K562 (cell line): ENCODE measurements around the gene TMEM267. TPM values are rescaled to one million over a fixed set of nuclear protein-coding genes. Genes with fewer than 3 reads are reported as not detected.

Experiments
- CREB1 ChIP-seq, 2 experiments: sonication (generic) in 1 of 2; formaldehyde crosslinking in 1 of 2; IDR thresholded peaks; 2 replicates each; pipeline versions ENCODE4 v1.6.1 to v1.8.0; 2012 to 2022; ENCODE audit warnings: inconsistent platforms in 1 of 2, mild to moderate bottlenecking in 1 of 2, missing genetic modification reagents in 1 of 2, moderate library complexity in 1 of 2
- ELF4 ChIP-seq: fragments of 450-650 bp; formaldehyde crosslinking; IDR thresholded peaks from 2 replicates; pipeline ENCODE4 v1.4.0; 2022; ENCODE audit warnings: missing genetic modification characterization
- FIP1L1 ChIP-seq: fragments of 200-400 bp; formaldehyde crosslinking; IDR thresholded peaks from 2 replicates; pipeline ENCODE4 v1.6.1; 2018; ENCODE audit warnings: mild to moderate bottlenecking, low read depth, low read length; ENCODE audit not compliant: poor library complexity, severe bottlenecking
- FOS ChIP-seq: IDR thresholded peaks from 3 replicates; pipeline ENCODE4 v1.6.1; 2011; ENCODE audit not compliant: insufficient read length; ENCODE audit errors: extremely low read depth
- GATAD2A ChIP-seq: fragments of 450-650 bp; IDR thresholded peaks from 2 replicates; pipeline ENCODE4 v1.6.1; 2017
- GATAD2B ChIP-seq: fragments of 450-650 bp; IDR thresholded peaks from 2 replicates; pipeline ENCODE4 v1.6.1; 2017; ENCODE audit warnings: mild to moderate bottlenecking, borderline replicate concordance
- HDAC2 ChIP-seq: fragments of 450-650 bp; IDR thresholded peaks from 2 replicates; pipeline ENCODE4 v1.6.1; 2016; ENCODE audit warnings: mild to moderate bottlenecking
- JUNB ChIP-seq: fragments of 450-650 bp; formaldehyde crosslinking; conservative IDR thresholded peaks from 2 replicates; pipeline ENCODE4 v1.4.0; 2020; ENCODE audit warnings: mild to moderate bottlenecking
- KDM1A ChIP-seq, 2 experiments: fragments of 450-650 bp; IDR thresholded peaks; 2 replicates each; pipeline ENCODE4 v1.6.1; 2016; ENCODE audit warnings: mild to moderate bottlenecking in 2 of 2
- NBN ChIP-seq: fragments of 450-650 bp; IDR thresholded peaks from 2 replicates; pipeline ENCODE4 v1.6.1; 2016; ENCODE audit warnings: low read depth, mild to moderate bottlenecking
- NCOA6 ChIP-seq: fragments of 450-650 bp; IDR thresholded peaks from 2 replicates; pipeline ENCODE4 v1.6.1; 2017; ENCODE audit warnings: mild to moderate bottlenecking
- NFXL1 ChIP-seq: fragments of 450-650 bp; formaldehyde crosslinking; IDR thresholded peaks from 2 replicates; pipeline ENCODE4 v1.4.0; 2021; ENCODE audit warnings: mild to moderate bottlenecking
- NR2F6 ChIP-seq: fragments of 450-650 bp; formaldehyde crosslinking; IDR thresholded peaks from 2 replicates; pipeline ENCODE4 v1.4.0; 2020; ENCODE audit warnings: mild to moderate bottlenecking
- PHB ChIP-seq: fragments of 250-450 bp; sonication (Bioruptor Pico); IDR thresholded peaks from 2 replicates; pipeline ENCODE4 v1.5.0; 2021
- SMARCA5 ChIP-seq: fragments of 450-650 bp; IDR thresholded peaks from 2 replicates; pipeline ENCODE4 v1.6.1; 2016
- SMC3 ChIP-seq: conservative IDR thresholded peaks from 2 replicates; pipeline ENCODE4 v1.6.1; 2011; ENCODE audit warnings: low read depth, low read length, improper control_type of control experiment; ENCODE audit not compliant: insufficient read depth
- TCF7L2 ChIP-seq: fragments of 150-350 bp; IDR thresholded peaks from 2 replicates; pipeline ENCODE4 v1.6.1; 2016; ENCODE audit warnings: low read depth, mild to moderate bottlenecking, low read length, moderate library complexity
- TEAD2 ChIP-seq: fragments of 450-650 bp; IDR thresholded peaks from 2 replicates; pipeline ENCODE4 v1.6.1; 2016; ENCODE audit warnings: missing genetic modification characterization, control low read depth, missing compliant biosample characterization
- ZFP30 ChIP-seq: fragments of 250-450 bp; sonication (Bioruptor Pico); IDR thresholded peaks from 2 replicates; pipeline ENCODE4 v1.8.0; 2022; ENCODE audit warnings: moderate library complexity, mild to moderate bottlenecking, inconsistent platforms, borderline replicate concordance
- ZNF143 ChIP-seq: sonication (generic); formaldehyde crosslinking; IDR thresholded peaks from 2 replicates; pipeline ENCODE4 v1.9.0; 2022; ENCODE audit warnings: mild to moderate bottlenecking, missing genetic modification reagents
- ZNF253 ChIP-seq: fragments of 250-450 bp; sonication (Bioruptor Pico); conservative IDR thresholded peaks from 2 replicates; pipeline ENCODE4 v1.6.1; 2021; ENCODE audit warnings: mild to moderate bottlenecking
- ZNF3 ChIP-seq: fragments of 250-450 bp; sonication (Bioruptor Pico); IDR thresholded peaks from 2 replicates; pipeline ENCODE4 v1.5.0; 2021; ENCODE audit warnings: mild to moderate bottlenecking, moderate library complexity
- ZNF354B ChIP-seq: fragments of 250-450 bp; sonication (Bioruptor Pico); IDR thresholded peaks from 2 replicates; pipeline ENCODE4 v1.4.0; 2020
- polyA plus RNA-seq, 8 experiments: library from polyadenylated mRNA; depleted of rRNA in 4 of 8; stranded (reverse) in 5 of 8; unstranded in 3 of 8; fragments of >200 nt; fragmentation: Nextera tagmentation in 2 of 8; fragmentation: Illumina TruSeq in 1 of 8; extraction: Ambion mirVana in 2 of 8; extraction: Trizol in 1 of 8; gene quantifications; 2 replicates each; pipeline versions ENCODE4 v1.2.1 to v1.2.3, GENCODE V29; 2011 to 2014; ENCODE audit warnings: inconsistent platforms in 1 of 8, missing spikeins in 1 of 8
- total RNA-seq, 7 experiments: library from RNA; depleted of rRNA in 6 of 7; stranded (reverse); fragments of >200 nt in 6 of 7; fragmentation: Illumina TruSeq in 2 of 7; extraction: Trizol in 2 of 7; gene quantifications; 2 replicates each; pipeline versions ENCODE4 v1.2.1 to v1.2.3, GENCODE V29; 2011 to 2021; ENCODE audit warnings: low replicate concordance in 1 of 7
- TF ChIP-seq, protein P1 (sequence below): sonication (generic); formaldehyde crosslinking; IDR thresholded peaks from 2 replicates; pipeline ENCODE4 v1.8.0; 2022; ENCODE audit warnings: missing genetic modification reagents, mild to moderate bottlenecking, moderate library complexity, borderline replicate concordance
- TF ChIP-seq, protein P2 (sequence below): fragments of 450-650 bp; IDR thresholded peaks from 2 replicates; pipeline ENCODE4 v1.6.1; 2017; ENCODE audit warnings: mild to moderate bottlenecking, moderate library complexity
- TF ChIP-seq, protein P3 (sequence below): fragments of 250-450 bp; sonication (Bioruptor Pico); IDR thresholded peaks from 2 replicates; pipeline ENCODE4 v1.5.0; 2021

TMEM267 gene
- total and polyA plus RNA-seq, 9 of the 15 experiments (the other 6 are each of a cell fraction or from before 2014, with no cell fraction given), result 8.1 to 61.1 (median 17.8) TPM

DNA sequence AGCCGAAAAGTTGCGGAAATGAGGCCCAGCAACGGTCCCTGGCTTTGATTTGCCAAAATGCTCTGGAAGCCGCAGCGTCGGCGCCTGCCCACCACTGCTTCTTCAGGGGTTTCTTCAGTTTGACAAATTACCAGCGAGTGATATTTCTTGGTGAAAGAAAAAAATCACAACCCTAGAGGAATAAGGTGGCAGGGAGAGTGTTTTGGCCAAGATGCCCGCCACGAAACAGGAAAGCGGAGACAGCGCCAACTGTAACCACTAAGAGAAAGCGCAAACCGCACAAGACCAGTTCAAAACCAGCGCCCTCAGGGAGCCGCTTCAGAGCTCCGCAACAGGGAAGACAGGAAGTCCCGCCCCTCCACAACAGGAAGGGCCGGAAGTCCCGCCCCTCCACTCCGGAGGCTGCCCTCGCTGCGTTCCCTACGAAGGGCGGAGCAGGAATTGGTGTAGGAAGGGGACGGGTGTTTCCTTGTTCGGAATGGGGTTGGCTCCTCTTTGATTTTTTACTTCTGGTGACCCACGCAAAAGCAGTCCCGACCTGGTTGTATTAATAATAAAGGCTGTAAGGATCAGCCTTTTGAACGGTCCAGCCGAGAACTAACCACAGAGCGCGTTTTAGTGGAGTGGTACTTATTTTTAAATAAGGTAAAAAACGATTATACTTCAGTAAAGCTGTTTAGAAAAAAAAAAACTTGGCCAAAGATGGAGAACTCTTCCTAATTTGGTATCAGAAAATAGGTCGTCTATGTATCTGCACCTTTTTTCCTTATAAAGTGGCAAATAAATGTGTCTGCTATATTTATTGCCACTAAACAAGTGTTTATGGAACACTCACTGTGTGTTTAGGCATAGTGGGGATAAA is 31.4 kb upstream of the TMEM267 start, which contains the start of gene C5orf34 (continued):
- TF ChIP-seq CREB1 (IDR thresholded peaks at IDR 0.05) (peak; percentile 41), CREB1 (CRISPR knock-in tag; IDR thresholded peaks at IDR 0.05) (no peak), JUNB (CRISPR knock-in tag) (no peak), NCOA6 (no peak), HDAC2 (peak; percentile 68; the same call in 1 of the 2 replicates), GATAD2B (peak; percentile 30; the same call in 1 of the 2 replicates), KDM1A (IDR thresholded peaks at IDR 0.05) (peak; percentile 76 to 88), TEAD2 (tag) (no peak), NR2F6 (CRISPR knock-in tag) (no peak), ZNF3 (CRISPR knock-in tag) (no peak), ELF4 (CRISPR knock-in tag) (0 out of 2 replicates have a peak, but pooled peaks have one; percentile 59), NFXL1 (CRISPR knock-in tag) (no peak), PHB (CRISPR knock-in tag) (no peak), NBN (no peak; the same call in 1 of the 2 replicates), ZNF354B (CRISPR knock-in tag) (no peak), TCF7L2 (no peak), SMARCA5 (no peak), ZNF253 (CRISPR knock-in tag) (no peak), ZFP30 (CRISPR knock-in tag) (no peak), FIP1L1 (no peak), SMC3 (no peak), FOS (no peak), GATAD2A (no peak), ZNF143 (CRISPR knock-in tag) (no peak)
- TF ChIP-seq, protein P1, sequence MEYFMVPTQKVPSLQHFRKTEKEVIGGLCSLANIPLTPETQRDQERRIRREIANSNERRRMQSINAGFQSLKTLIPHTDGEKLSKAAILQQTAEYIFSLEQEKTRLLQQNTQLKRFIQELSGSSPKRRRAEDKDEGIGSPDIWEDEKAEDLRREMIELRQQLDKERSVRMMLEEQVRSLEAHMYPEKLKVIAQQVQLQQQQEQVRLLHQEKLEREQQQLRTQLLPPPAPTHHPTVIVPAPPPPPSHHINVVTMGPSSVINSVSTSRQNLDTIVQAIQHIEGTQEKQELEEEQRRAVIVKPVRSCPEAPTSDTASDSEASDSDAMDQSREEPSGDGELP (CRISPR knock-in tag), result peak; percentile 67; the same call in 1 of the 2 replicates
- TF ChIP-seq, protein P2, sequence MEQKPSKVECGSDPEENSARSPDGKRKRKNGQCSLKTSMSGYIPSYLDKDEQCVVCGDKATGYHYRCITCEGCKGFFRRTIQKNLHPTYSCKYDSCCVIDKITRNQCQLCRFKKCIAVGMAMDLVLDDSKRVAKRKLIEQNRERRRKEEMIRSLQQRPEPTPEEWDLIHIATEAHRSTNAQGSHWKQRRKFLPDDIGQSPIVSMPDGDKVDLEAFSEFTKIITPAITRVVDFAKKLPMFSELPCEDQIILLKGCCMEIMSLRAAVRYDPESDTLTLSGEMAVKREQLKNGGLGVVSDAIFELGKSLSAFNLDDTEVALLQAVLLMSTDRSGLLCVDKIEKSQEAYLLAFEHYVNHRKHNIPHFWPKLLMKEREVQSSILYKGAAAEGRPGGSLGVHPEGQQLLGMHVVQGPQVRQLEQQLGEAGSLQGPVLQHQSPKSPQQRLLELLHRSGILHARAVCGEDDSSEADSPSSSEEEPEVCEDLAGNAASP, result no peak
- TF ChIP-seq, protein P3, sequence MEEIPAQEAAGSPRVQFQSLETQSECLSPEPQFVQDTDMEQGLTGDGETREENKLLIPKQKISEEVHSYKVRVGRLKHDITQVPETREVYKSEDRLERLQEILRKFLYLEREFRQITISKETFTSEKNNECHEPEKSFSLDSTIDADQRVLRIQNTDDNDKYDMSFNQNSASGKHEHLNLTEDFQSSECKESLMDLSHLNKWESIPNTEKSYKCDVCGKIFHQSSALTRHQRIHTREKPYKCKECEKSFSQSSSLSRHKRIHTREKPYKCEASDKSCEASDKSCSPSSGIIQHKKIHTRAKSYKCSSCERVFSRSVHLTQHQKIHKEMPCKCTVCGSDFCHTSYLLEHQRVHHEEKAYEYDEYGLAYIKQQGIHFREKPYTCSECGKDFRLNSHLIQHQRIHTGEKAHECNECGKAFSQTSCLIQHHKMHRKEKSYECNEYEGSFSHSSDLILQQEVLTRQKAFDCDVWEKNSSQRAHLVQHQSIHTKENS, result no peak
